A204.1 (cell line): ENCODE measurements around the gene PLCD4.

Experiments
- FAIRE-seq: peaks from 2 replicates; lab custom pipeline; 2012; peaks lifted over from hg19 to GRCh38; lab: Jason Lieb, UNC

PLCD4 gene

GRCh38 chr2:218621007-218621406 is 13.3 kb downstream of the PLCD4 start:
- FAIRE-seq: no peak

- no peak for FAIRE-seq
Observed at GRCh38 chr2:218622606-218623365, 15.1 kb downstream of the PLCD4 start.

GRCh38 chr2:218623366-218623705 is 15.6 kb downstream of the PLCD4 start:
- FAIRE-seq: no peak

- no peak for FAIRE-seq
Observed at GRCh38 chr2:218626369-218626768, 18.7 kb downstream of the PLCD4 start.

- no peak for FAIRE-seq
Observed at GRCh38 chr2:218627939-218628338, 20.2 kb downstream of the PLCD4 start.

GRCh38 chr2:218631837-218632236 is 24.1 kb downstream of the PLCD4 start:
- no peak for FAIRE-seq

- no peak for FAIRE-seq
Observed at GRCh38 chr2:218635719-218636118, 28.0 kb downstream of the PLCD4 start.

GRCh38 chr2:218638372-218638771 is 30.7 kb downstream of the PLCD4 start:
- FAIRE-seq: no peak

- FAIRE-seq: no peak
Observed at GRCh38 chr2:218642121-218642656, 34.5 kb downstream of the PLCD4 start.

GRCh38 chr2:218642786-218643185 is 35.1 kb downstream of the PLCD4 start:
- no peak for FAIRE-seq

GRCh38 chr2:218643751-218644310 is 36.1 kb downstream of the PLCD4 start:
- FAIRE-seq: no peak

- no peak for FAIRE-seq
Observed at GRCh38 chr2:218644721-218645120, 37.0 kb downstream of the PLCD4 start.

GRCh38 chr2:218645126-218645525 is 37.4 kb downstream of the PLCD4 start:
- FAIRE-seq: no peak

GRCh38 chr2:218648088-218648786 is 40.5 kb downstream of the PLCD4 start:
- peak; percentile 85 for FAIRE-seq

GRCh38 chr2:218648787-218649100 is 41.0 kb downstream of the PLCD4 start:
- FAIRE-seq: no peak

GRCh38 chr2:218655751-218656150 is 48.1 kb downstream of the PLCD4 start:
- no peak for FAIRE-seq

GRCh38 chr2:218658671-218659257 is 51.1 kb downstream of the PLCD4 start:
- no peak for FAIRE-seq

GRCh38 chr2:218659258-218659987 is 51.7 kb downstream of the PLCD4 start, which contains the start of the genes BCS1L and ZNF142:
BCS1L (plus strand) TSS chr2:218659683; CDS start chr2:218660988, 1,305 bp downstream.
ZNF142 (minus strand) TSS chr2:218659623; CDS start chr2:218656429, 3,194 bp downstream.
- FAIRE-seq: peak; percentile 83

GRCh38 chr2:218659988-218660358 is 52.3 kb downstream of the PLCD4 start:
- FAIRE-seq: no peak

- FAIRE-seq: no peak
Observed at GRCh38 chr2:218662377-218662776, 54.7 kb downstream of the PLCD4 start.

GRCh38 chr2:218662827-218663226 is 55.1 kb downstream of the PLCD4 start:
- FAIRE-seq: no peak

- no peak for FAIRE-seq
Observed at GRCh38 chr2:218663901-218664300, 56.2 kb downstream of the PLCD4 start.
